GM18502 (cell line): ENCODE data around the gene MYO16.

Experiments used
- ATAC-seq: cut with Tn5 transposase; IDR thresholded peaks from one replicate; pipeline ENCODE4 v1.9.1; 2021; ENCODE audit warnings: mild to moderate bottlenecking; ENCODE audit not compliant: unreplicated experiment, poor library complexity

MYO16 gene

GRCh38 chr13:109251956-109252355, 622.5 kb downstream of the MYO16 start:
- no peak for ATAC-seq

- no peak for ATAC-seq
Observed at GRCh38 chr13:109253316-109253715, 623.9 kb downstream of the MYO16 start.

GRCh38 chr13:109254274-109254673, 624.9 kb downstream of the MYO16 start:
- no peak for ATAC-seq

GRCh38 chr13:109255141-109255856, 625.9 kb downstream of the MYO16 start:
- no peak for ATAC-seq

- ATAC-seq, result no peak
Observed at GRCh38 chr13:109256866-109257760, 627.7 kb downstream of the MYO16 start.
